D721Med (cell line): ENCODE results near the gene UPF1.
A peak's percentile ranks its signal among the peaks of the same experiment; 100 is the strongest.

Experiments
- DNase-seq: peaks from one replicate; pipeline ENCODE4 v3.0.0; 2011; ENCODE audit warnings: low spot score; ENCODE audit not compliant: insufficient read length
- FAIRE-seq: peaks from 2 replicates; lab custom pipeline; 2011; peaks lifted over from hg19 to GRCh38; lab: Jason Lieb, UNC
- CTCF ChIP-seq: IDR thresholded peaks from 2 replicates; pipeline ENCODE4 v1.5.1; 2012; ENCODE audit warnings: mild to moderate bottlenecking, control low read depth; ENCODE audit not compliant: insufficient read depth; ENCODE audit errors: missing control alignments

UPF1 gene

GRCh38 chr19:18830488-18830887 lies 1.3 kb upstream of the UPF1 start:
- FAIRE-seq (no peak), DNase-seq (no peak)
- TF ChIP-seq CTCF, result no peak

GRCh38 chr19:18832306-18833140 lies 764 bp downstream of the UPF1 start:
- peak; percentile 17 for DNase-seq
- TF ChIP-seq CTCF, result no peak
- FAIRE-seq, result no peak

- TF ChIP-seq CTCF, result no peak
- no peak for FAIRE-seq
Measured at GRCh38 chr19:18833141-18833476, 1.4 kb downstream of the UPF1 start.

GRCh38 chr19:18833849-18834643 lies 2.3 kb downstream of the UPF1 start:
- DNase-seq (no peak), FAIRE-seq (no peak)
- TF ChIP-seq CTCF, result no peak

More at GRCh38 chr19:18833141-18833476, 1.4 kb downstream of the UPF1 start:
- no peak for DNase-seq

GRCh38 chr19:18834644-18834984 lies 2.9 kb downstream of the UPF1 start:
- DNase-seq, result no peak
- no peak for FAIRE-seq
- no peak for TF ChIP-seq CTCF

GRCh38 chr19:18839465-18840287 lies 7.9 kb downstream of the UPF1 start:
- TF ChIP-seq CTCF, result no peak
- DNase-seq (no peak), FAIRE-seq (no peak)
